NCI-H526 treated with DMSO at 0.1 percent for 48 hours (cell line): ENCODE data around the gene ALG2.

Experiments used
- DNase-seq: peaks from one replicate; lab custom pipeline; 2025; lab: John Stamatoyannopoulos, UW

The ALG2 gene

GRCh38 chr9:99172124-99173091 lies 49.3 kb downstream of the ALG2 start:
- DNase-seq: peak; percentile 48

GRCh38 chr9:99171225-99172123 lies 50.3 kb downstream of the ALG2 start:
- no peak for DNase-seq

GRCh38 chr9:99169982-99170761 lies 51.6 kb downstream of the ALG2 start:
- peak; percentile 52 for DNase-seq

GRCh38 chr9:99169086-99169485 lies 52.7 kb downstream of the ALG2 start:
- DNase-seq: peak; percentile 29

GRCh38 chr9:99167694-99168093 lies 54.0 kb downstream of the ALG2 start:
- DNase-seq: no peak

- no peak for DNase-seq
Measured at GRCh38 chr9:99167119-99167518, 54.6 kb downstream of the ALG2 start.
